K562 (cell line): ENCODE results near the gene FADS1. TPM values are rescaled to one million over a fixed set of nuclear protein-coding genes. Genes with fewer than 3 reads are reported as not detected.
A peak's percentile ranks its signal among the peaks of the same experiment; 100 is the strongest.

Experiments used
- CHD2 ChIP-seq: IDR thresholded peaks from 2 replicates; pipeline ENCODE4 v1.6.1; 2011; ENCODE audit warnings: low read depth, low read length
- EGR1 ChIP-seq: fragments of 450-650 bp; conservative IDR thresholded peaks from 2 replicates; pipeline ENCODE4 v1.6.1; 2017; ENCODE audit warnings: mild to moderate bottlenecking
- ELF1 ChIP-seq: fragments of 200-800 bp; sonication (Bioruptor generic); IDR thresholded peaks from 2 replicates; pipeline ENCODE4 v1.6.1; 2016; ENCODE audit warnings: missing genetic modification characterization, missing compliant biosample characterization
- ELF2 ChIP-seq: fragments of 250-450 bp; sonication (Bioruptor Pico); IDR thresholded peaks from 2 replicates; pipeline ENCODE4 v1.5.0; 2021; ENCODE audit warnings: mild to moderate bottlenecking
- ELF4 ChIP-seq: fragments of 450-650 bp; formaldehyde crosslinking; IDR thresholded peaks from 2 replicates; pipeline ENCODE4 v1.4.0; 2022; ENCODE audit warnings: missing genetic modification characterization
- ESRRB ChIP-seq: fragments of 250-450 bp; sonication (Bioruptor Pico); IDR thresholded peaks from 2 replicates; pipeline ENCODE4 v1.5.0; 2020; ENCODE audit warnings: mild to moderate bottlenecking, moderate library complexity, borderline replicate concordance
- GMEB1 ChIP-seq: fragments of 250-450 bp; sonication (Bioruptor Pico); IDR thresholded peaks from 2 replicates; pipeline ENCODE4 v1.4.0; 2020; ENCODE audit warnings: mild to moderate bottlenecking
- GTF2E2 ChIP-seq: fragments of 200-800 bp; sonication (Bioruptor generic); IDR thresholded peaks from 2 replicates; pipeline ENCODE4 v1.6.1; 2016; ENCODE audit warnings: missing genetic modification characterization, missing compliant biosample characterization
- GTF2F1 ChIP-seq: IDR thresholded peaks from 2 replicates; pipeline ENCODE4 v1.6.1; 2011; ENCODE audit warnings: low read depth, low read length, improper control_type of control experiment
- GTF3C2 ChIP-seq: IDR thresholded peaks from 3 replicates; pipeline ENCODE4 v1.6.1; 2011; ENCODE audit warnings: borderline replicate concordance, mild to moderate bottlenecking, moderate library complexity; ENCODE audit not compliant: insufficient read length; ENCODE audit errors: extremely low read depth
- MITF ChIP-seq: IDR thresholded peaks from 2 replicates; pipeline ENCODE4 v1.6.1; 2014; ENCODE audit warnings: antibody characterized with exemption
- PHF8 ChIP-seq: fragments of 200-600 bp; sonication (generic); IDR thresholded peaks from 2 replicates; pipeline ENCODE4 v1.6.1; 2012; ENCODE audit warnings: mixed run types, mild to moderate bottlenecking, inconsistent platforms, low read length, moderate library complexity, borderline replicate concordance
- PYGO2 ChIP-seq: fragments of 450-650 bp; IDR thresholded peaks from 2 replicates; pipeline ENCODE4 v1.6.1; 2016; ENCODE audit warnings: mild to moderate bottlenecking, missing genetic modification characterization, moderate library complexity, missing compliant biosample characterization
- RAD51 ChIP-seq: fragments of 450-650 bp; IDR thresholded peaks from 2 replicates; pipeline ENCODE4 v1.7.1; 2016; ENCODE audit warnings: low read depth, mild to moderate bottlenecking, borderline replicate concordance
- RHOXF2B ChIP-seq: fragments of 250-450 bp; sonication (Bioruptor Pico); conservative IDR thresholded peaks from 2 replicates; pipeline ENCODE4 v1.5.1; 2021
- SIN3B ChIP-seq: fragments of 450-650 bp; IDR thresholded peaks from 2 replicates; pipeline ENCODE4 v1.6.1; 2017; ENCODE audit warnings: low read depth, mild to moderate bottlenecking, moderate library complexity
- ZBTB9 ChIP-seq: fragments of 450-650 bp; formaldehyde crosslinking; IDR thresholded peaks from 2 replicates; pipeline ENCODE4 v1.4.0; 2020; ENCODE audit warnings: mild to moderate bottlenecking, moderate library complexity
- ZNF24 ChIP-seq: fragments of 450-650 bp; IDR thresholded peaks from 2 replicates; pipeline ENCODE4 v1.6.1; 2016
- ZNF449 ChIP-seq: fragments of 250-450 bp; sonication (Bioruptor Pico); IDR thresholded peaks from 2 replicates; pipeline ENCODE4 v1.8.0; 2022; ENCODE audit warnings: moderate library complexity, mild to moderate bottlenecking, inconsistent platforms
- polyA plus RNA-seq, 8 experiments: library from polyadenylated mRNA; depleted of rRNA in 4 of 8; stranded (reverse) in 5 of 8; unstranded in 3 of 8; fragments of >200 nt; fragmentation: Nextera tagmentation in 2 of 8; fragmentation: Illumina TruSeq in 1 of 8; extraction: Ambion mirVana in 2 of 8; extraction: Trizol in 1 of 8; gene quantifications; 2 replicates each; pipeline versions ENCODE4 v1.2.1 to v1.2.3, GENCODE V29; 2011 to 2014; ENCODE audit warnings: inconsistent platforms in 1 of 8, missing spikeins in 1 of 8
- total RNA-seq, 7 experiments: library from RNA; depleted of rRNA in 6 of 7; stranded (reverse); fragments of >200 nt in 6 of 7; fragmentation: Illumina TruSeq in 2 of 7; extraction: Trizol in 2 of 7; gene quantifications; 2 replicates each; pipeline versions ENCODE4 v1.2.1 to v1.2.3, GENCODE V29; 2011 to 2021; ENCODE audit warnings: low replicate concordance in 1 of 7

Gene FADS1
- total and polyA plus RNA-seq, 9 of the 15 experiments (the other 6 are each of a cell fraction or from before 2014, with no cell fraction given), result 110 to 864 (median 364) TPM

- TF ChIP-seq GTF2E2 (tag) (0 out of 2 replicates have a peak, but pooled peaks have one; percentile 15), RAD51 (no peak; the same call in 1 of the 2 replicates), GMEB1 (CRISPR knock-in tag) (peak; percentile 77), EGR1 (peak; percentile 32; the same call in 1 of the 2 replicates), ELF2 (no peak), ZNF449 (CRISPR knock-in tag) (no peak), GTF3C2 (no peak), ELF1 (tag) (peak; percentile 56), CHD2 (peak; percentile 93), MITF (no peak), ESRRB (CRISPR knock-in tag) (no peak), SIN3B (peak; percentile 48; the same call in 1 of the 2 replicates), ELF4 (CRISPR knock-in tag) (no peak), PYGO2 (tag) (no peak), RHOXF2B (CRISPR knock-in tag) (no peak), ZBTB9 (CRISPR knock-in tag) (peak; percentile 88; the same call in 1 of the 2 replicates), ZNF24 (peak; percentile 39; the same call in 1 of the 2 replicates), PHF8 (peak; percentile 51; the same call in 1 of the 2 replicates), GTF2F1 (no peak)
Observed at GRCh38 chr11:61816736-61817455, at the start of gene FADS1 (continued).
